Sigmoid colon (tissue), 7 donors: ENCODE data around the gene WDR86. TPM values are rescaled to one million over a fixed set of nuclear protein-coding genes. Genes with fewer than 3 reads are reported as not detected.
A peak's percentile ranks its signal among the peaks of the same experiment; 100 is the strongest.

ENCODE experiments used
- DNase-seq: peaks from one replicate; pipeline ENCODE4 v3.0.0-alpha.2; 2019
- H3K27ac ChIP-seq, 4 donors: fragments of 200-600 bp; sonication (generic); one replicate each; pipeline ENCODE4 v1.5.1; 2016 to 2019; ENCODE audit warnings: mild to moderate bottlenecking in 1 of 4
- H3K27me3 ChIP-seq, 3 donors: fragments of 200-600 bp; sonication (generic); one replicate each; pipeline ENCODE4 v1.5.1; 2019; ENCODE audit warnings: mild to moderate bottlenecking in 1 of 3
- H3K36me3 ChIP-seq, 4 donors: fragments of 200-600 bp; sonication (generic); one replicate each; pipeline ENCODE4 v1.5.1; 2016 to 2019
- H3K4me1 ChIP-seq, 4 donors: fragments of 200-600 bp; sonication (generic); one replicate each; pipeline ENCODE4 v1.5.1; 2017 to 2019
- H3K4me3 ChIP-seq, 4 donors: fragments of 200-600 bp; sonication (generic); one replicate each; pipeline ENCODE4 v1.5.1; 2017 to 2019; ENCODE audit warnings: mild to moderate bottlenecking in 2 of 4, moderate library complexity in 1 of 4
- H3K9me3 ChIP-seq, 4 donors: fragments of 200-600 bp in 3 of 4; sonication (generic) in 3 of 4; one replicate each; pipeline versions ENCODE4 v1.5.1 to v1.6.1; 2013 to 2019
- EP300 ChIP-seq, 4 donors: sonication (generic); formaldehyde crosslinking; IDR thresholded peaks; one replicate each; pipeline ENCODE4 v1.6.1; 2017; ENCODE audit warnings: antibody characterized with exemption in 4 of 4
- POLR2A ChIP-seq, 2 donors: fragments of 450-650 bp; IDR thresholded peaks; one replicate each; pipeline ENCODE4 v1.6.1; 2016; ENCODE audit warnings: antibody characterized with exemption in 2 of 2, mild to moderate bottlenecking in 2 of 2, moderate library complexity in 2 of 2
- POLR2AphosphoS5 ChIP-seq, 4 donors: sonication (generic); formaldehyde crosslinking; IDR thresholded peaks; one replicate each; pipeline ENCODE4 v1.6.1; 2017; ENCODE audit warnings: antibody characterized with exemption in 4 of 4
- WGBS, 2 donors: extraction: QIAGEN DNeasy Blood & Tissue Kit; methylation state at CpG; one replicate each; pipeline ENCODE4 v1.1.7; 2013; 5-methylcytosine and 5-hydroxymethylcytosine counted together
- intact Hi-C: fragments of 100-400 bp; cut with DNase I; formaldehyde crosslinking; loops from one replicate; pipeline ENCODE4 v1.15.1; 2023
- polyA plus RNA-seq, 3 donors: library from polyadenylated mRNA; stranded (reverse); fragments of 200-250 nt; gene quantifications; one replicate each; pipeline ENCODE4 v1.2.3, GENCODE V29; 2013
- total RNA-seq, 4 donors: library from RNA; depleted of rRNA; stranded (reverse); fragments of >200 nt; gene quantifications; one replicate each; pipeline ENCODE4 v1.1.0, GENCODE V29; 2016
- TF ChIP-seq, protein P1 (sequence below), 4 experiments: fragments of 450-650 bp in 3 of 4; fragments of 200-600 bp in 1 of 4; IDR thresholded peaks; one replicate each; pipeline ENCODE4 v1.5.1; 2016 to 2019; ENCODE audit warnings: antibody characterized with exemption in 4 of 4, mild to moderate bottlenecking in 3 of 4, moderate library complexity in 2 of 4
- donor health status: healthy with polysubstance abuse.
- donor health status: Bipolar disorder and iron deficiency.
- donor health status: healthy.

Gene WDR86
- total and polyA plus RNA-seq, 7 donors, result 0.46 to 23.8 (median 14.4) TPM

DNA sequence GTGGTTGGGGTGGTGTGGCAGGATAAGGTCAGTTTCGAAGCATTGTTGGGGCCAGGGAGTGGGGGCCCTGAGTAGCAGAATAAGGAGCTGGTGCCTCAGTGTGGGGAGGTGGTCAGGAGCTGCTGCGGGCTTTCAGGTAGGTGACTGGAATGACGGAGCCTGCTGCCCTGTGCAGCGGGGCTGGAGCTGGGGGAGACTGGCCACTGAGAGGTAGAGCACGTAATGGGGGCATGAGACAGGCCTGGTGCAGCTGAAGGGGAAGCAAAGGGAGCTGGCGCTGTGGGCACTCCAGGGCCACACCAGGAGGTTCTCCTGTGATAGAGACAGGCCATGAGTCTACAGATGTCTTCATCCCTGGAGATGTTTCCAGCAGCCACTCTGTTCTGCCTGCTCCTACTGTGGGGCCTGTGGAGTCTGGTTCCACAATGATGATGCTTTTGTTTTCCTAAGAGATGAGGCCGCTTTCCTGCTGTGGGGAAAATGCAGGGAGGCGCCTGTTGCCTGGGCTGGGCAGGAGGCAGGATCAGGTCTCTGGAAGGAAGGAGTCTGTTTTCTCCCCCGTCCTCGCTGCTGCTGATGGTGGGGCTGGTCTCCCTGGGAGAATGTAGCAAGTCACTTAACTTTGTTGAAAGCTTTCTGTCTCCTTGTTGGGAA lies 37.1 kb downstream of the WDR86 start:
- peaks cover 23 to 77% (median 32%) of the 10 kb centered on the region in 4 donors for H3K36me3 ChIP-seq
- intact Hi-C loops, result no loop called here
- H3K9me3 ChIP-seq, result no peaks in the 10 kb centered on the region
- H3K4me1 ChIP-seq, result peaks cover 0 to 12% (median 9%) of the 10 kb centered on the region in 4 donors
- H3K27me3 ChIP-seq, result no peaks in the 10 kb centered on the region
- TF ChIP-seq, protein P1, sequence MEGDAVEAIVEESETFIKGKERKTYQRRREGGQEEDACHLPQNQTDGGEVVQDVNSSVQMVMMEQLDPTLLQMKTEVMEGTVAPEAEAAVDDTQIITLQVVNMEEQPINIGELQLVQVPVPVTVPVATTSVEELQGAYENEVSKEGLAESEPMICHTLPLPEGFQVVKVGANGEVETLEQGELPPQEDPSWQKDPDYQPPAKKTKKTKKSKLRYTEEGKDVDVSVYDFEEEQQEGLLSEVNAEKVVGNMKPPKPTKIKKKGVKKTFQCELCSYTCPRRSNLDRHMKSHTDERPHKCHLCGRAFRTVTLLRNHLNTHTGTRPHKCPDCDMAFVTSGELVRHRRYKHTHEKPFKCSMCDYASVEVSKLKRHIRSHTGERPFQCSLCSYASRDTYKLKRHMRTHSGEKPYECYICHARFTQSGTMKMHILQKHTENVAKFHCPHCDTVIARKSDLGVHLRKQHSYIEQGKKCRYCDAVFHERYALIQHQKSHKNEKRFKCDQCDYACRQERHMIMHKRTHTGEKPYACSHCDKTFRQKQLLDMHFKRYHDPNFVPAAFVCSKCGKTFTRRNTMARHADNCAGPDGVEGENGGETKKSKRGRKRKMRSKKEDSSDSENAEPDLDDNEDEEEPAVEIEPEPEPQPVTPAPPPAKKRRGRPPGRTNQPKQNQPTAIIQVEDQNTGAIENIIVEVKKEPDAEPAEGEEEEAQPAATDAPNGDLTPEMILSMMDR (IDR thresholded peaks at IDR 0.05), result no peak
- TF ChIP-seq POLR2AphosphoS5 (IDR thresholded peaks at IDR 0.05) (no peak), EP300 (IDR thresholded peaks at IDR 0.05) (no peak), POLR2A (IDR thresholded peaks at IDR 0.05) (no peak)
- H3K27ac ChIP-seq, result no peak overlapping the region
- WGBS, 2 donors, result 96 to 97% methylated on average over 10 of the region's 10 CpGs
- no peak overlapping the region for H3K4me3 ChIP-seq
- peak; percentile 52 for DNase-seq

DNA sequence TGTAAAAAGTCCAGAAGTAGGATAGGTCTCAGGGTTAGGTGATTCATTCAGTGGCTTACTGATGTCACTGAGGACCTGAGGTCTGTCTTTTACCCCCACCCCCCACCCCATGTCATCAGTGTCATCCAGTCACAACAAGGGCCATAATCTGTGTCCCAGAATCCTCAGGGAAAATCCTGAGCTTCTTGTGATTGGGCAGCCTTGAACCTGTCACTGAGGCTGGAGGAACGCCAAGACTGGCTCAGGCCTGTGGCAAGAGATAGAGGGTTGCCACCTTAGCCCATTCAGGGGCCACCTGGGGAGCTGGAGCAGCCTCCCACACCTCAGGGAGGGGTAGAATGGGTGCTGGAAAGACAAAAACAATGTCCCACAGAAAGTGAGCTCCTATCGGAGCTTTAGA lies 38.6 kb downstream of the WDR86 start:
- TF ChIP-seq POLR2A (IDR thresholded peaks at IDR 0.05) (no peak), EP300 (IDR thresholded peaks at IDR 0.05) (no peak), POLR2AphosphoS5 (IDR thresholded peaks at IDR 0.05) (no peak)
- TF ChIP-seq, protein P1 (IDR thresholded peaks at IDR 0.05), result no peak
- peak; percentile 60 for DNase-seq
- 91 to 92% methylated on average over 2 of the region's 2 CpGs for WGBS, 2 donors
- H3K4me1 ChIP-seq, result peaks cover 0 to 27% (median 24%) of the 10 kb centered on the region in 4 donors
- H3K36me3 ChIP-seq, result peaks cover 12 to 63% (median 22%) of the 10 kb centered on the region in 4 donors
- H3K27ac ChIP-seq, result no peak overlapping the region
- H3K4me3 ChIP-seq, result no peak overlapping the region
- H3K9me3 ChIP-seq, result no peaks in the 10 kb centered on the region
- H3K27me3 ChIP-seq, result no peaks in the 10 kb centered on the region
- intact Hi-C loops, result no loop called here

DNA sequence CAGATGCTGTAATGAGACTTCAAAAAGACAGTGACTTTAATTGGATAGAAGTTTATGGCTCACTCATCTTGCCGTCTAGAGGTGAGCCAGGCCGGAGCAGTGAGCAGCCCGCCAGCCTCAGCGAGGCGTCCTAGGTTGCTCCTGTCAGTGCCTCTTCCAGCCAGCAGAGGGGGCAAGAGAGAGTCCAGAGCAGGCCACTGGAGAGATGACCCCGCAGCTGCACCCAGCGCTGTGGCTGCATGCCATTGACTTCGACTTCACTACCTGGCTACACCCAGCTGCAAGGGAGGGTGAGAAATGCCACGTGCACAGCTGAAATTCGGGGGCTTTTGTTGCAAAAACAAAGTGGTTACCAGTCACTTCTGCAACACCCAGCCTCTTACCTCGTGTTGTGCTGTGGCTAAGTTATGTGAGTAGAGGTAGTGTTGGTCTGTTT lies 41.7 kb downstream of the WDR86 start:
- Histone ChIP-seq H3K27me3 (no peaks in the 10 kb centered on the region), H3K36me3 (peaks cover 0 to 33% (median 4%) of the 10 kb centered on the region in 4 donors), H3K4me1 (peaks cover 0 to 36% (median 31%) of the 10 kb centered on the region in 4 donors), H3K9me3 (no peaks in the 10 kb centered on the region), H3K4me3 (no peak overlapping the region), H3K27ac (peak overlapping the region; percentile 60 to 84 (median 80))
- intact Hi-C loops, result loop anchor here (1.0 to 10.0 kb wide), 3 partner anchors 80 to 391 kb away; no protein-coding TSS in a partner anchor
- DNase-seq, result peak; percentile 93
- WGBS, 2 donors, result 9 to 14% methylated on average over 11 of the region's 11 CpGs
- TF ChIP-seq POLR2A (IDR thresholded peaks at IDR 0.05), result no peak
- TF ChIP-seq, protein P1 (IDR thresholded peaks at IDR 0.05), result peak; percentile 94 to 98 (median 96)
- no peak for TF ChIP-seq EP300 (IDR thresholded peaks at IDR 0.05)
- TF ChIP-seq POLR2AphosphoS5 (IDR thresholded peaks at IDR 0.05), result peak in 3 of 4 donors; percentile 31 to 56 (median 46)

DNA sequence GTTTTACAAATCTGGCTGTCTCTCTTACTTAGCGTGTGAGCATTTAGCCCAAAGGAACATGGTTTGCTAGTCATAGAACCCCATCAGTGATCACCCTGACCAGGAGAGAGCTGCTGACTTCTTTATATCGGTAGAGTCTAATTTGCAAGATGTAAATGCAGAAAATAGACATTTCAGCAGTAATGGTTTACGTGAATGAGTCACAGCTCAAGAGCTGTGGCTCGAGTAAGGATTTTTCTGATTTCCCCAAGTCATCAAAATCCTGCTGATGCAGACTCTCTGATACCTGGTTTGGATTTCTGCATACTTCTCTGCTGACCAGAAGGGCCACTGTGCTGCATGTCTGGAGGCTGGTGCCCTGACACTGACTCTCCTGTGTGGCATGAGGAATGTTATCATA lies 42.6 kb downstream of the WDR86 start:
- Histone ChIP-seq H3K4me1 (peaks cover 0 to 36% (median 31%) of the 10 kb centered on the region in 4 donors), H3K27ac (peak overlapping the region; percentile 60 to 84 (median 80)), H3K9me3 (no peaks in the 10 kb centered on the region), H3K36me3 (peaks cover 0 to 41% (median 8%) of the 10 kb centered on the region in 4 donors), H3K27me3 (no peaks in the 10 kb centered on the region), H3K4me3 (no peak overlapping the region)
- WGBS, 2 donors, result 80 to 86% methylated on average over 4 of the region's 4 CpGs
- no peak for TF ChIP-seq POLR2A (IDR thresholded peaks at IDR 0.05)
- TF ChIP-seq, protein P1 (IDR thresholded peaks at IDR 0.05), result no peak
- TF ChIP-seq EP300 (IDR thresholded peaks at IDR 0.05), result no peak
- DNase-seq, result no peak
- intact Hi-C loops, result loop anchor here (10.0 kb wide), 1 partner anchor 158 kb away; no protein-coding TSS in a partner anchor
